Upper lobe of left lung (tissue), 6 donors: ENCODE data around the gene RPS6KA2. TPM values are rescaled to one million over a fixed set of nuclear protein-coding genes. Genes with fewer than 3 reads are reported as not detected.

Experiments
- ATAC-seq, 2 donors: fragments of 200-7000 bp; cut with Tn5 transposase; one replicate each; pipeline ENCODE4 v1.9.1; 2022; ENCODE audit warnings: mild to moderate bottlenecking in 2 of 2, moderate library complexity in 2 of 2; ENCODE audit not compliant: low FRiP score in 2 of 2
- DNase-seq, 2 donors: peaks; one replicate each; pipeline ENCODE4 v3.0.0-alpha.2; 2019 to 2020
- H3K27ac ChIP-seq, 4 donors: fragments of 200-600 bp; sonication (generic); one replicate each; pipeline ENCODE4 v1.5.1; 2016 to 2019
- H3K27me3 ChIP-seq, 4 donors: fragments of 200-600 bp; sonication (generic); one replicate each; pipeline ENCODE4 v1.5.1; 2017 to 2019
- H3K36me3 ChIP-seq, 4 donors: fragments of 200-600 bp; sonication (generic); one replicate each; pipeline ENCODE4 v1.5.1; 2016 to 2019
- H3K4me1 ChIP-seq, 4 donors: fragments of 200-600 bp; sonication (generic); one replicate each; pipeline ENCODE4 v1.5.1; 2018 to 2019
- H3K4me3 ChIP-seq, 4 donors: fragments of 200-600 bp; sonication (generic); one replicate each; pipeline ENCODE4 v1.5.1; 2017 to 2019; ENCODE audit warnings: mild to moderate bottlenecking in 2 of 4, moderate library complexity in 1 of 4
- H3K9me3 ChIP-seq, 4 donors: fragments of 200-600 bp; sonication (generic); one replicate each; pipeline ENCODE4 v1.5.1; 2018 to 2019
- CTCF ChIP-seq, 6 experiments: fragments of 450-650 bp in 4 of 6; fragments of 200-600 bp in 2 of 6; sonication (generic) in 2 of 6; IDR thresholded peaks; one replicate each; pipeline ENCODE4 v1.5.1; 2016 to 2019; ENCODE audit warnings: antibody characterized with exemption in 6 of 6
- EP300 ChIP-seq, 4 donors: sonication (generic); formaldehyde crosslinking; IDR thresholded peaks; one replicate each; pipeline ENCODE4 v1.5.1; 2017; ENCODE audit warnings: antibody characterized with exemption in 4 of 4, control low read depth in 2 of 4
- POLR2A ChIP-seq, 4 donors: fragments of 450-650 bp; IDR thresholded peaks; one replicate each; pipeline ENCODE4 v1.5.1; 2016 to 2017; ENCODE audit warnings: antibody characterized with exemption in 4 of 4, mild to moderate bottlenecking in 2 of 4
- POLR2AphosphoS5 ChIP-seq, 2 donors: sonication (generic); formaldehyde crosslinking; IDR thresholded peaks; one replicate each; pipeline ENCODE4 v1.5.1; 2017; ENCODE audit warnings: antibody characterized with exemption in 2 of 2
- WGBS, 2 donors: methylation state at CpG; one replicate each; pipeline ENCODE4 v1.1.5; 2017 to 2018; 5-methylcytosine and 5-hydroxymethylcytosine counted together
- total RNA-seq, 6 donors: library from RNA; depleted of rRNA in 4 of 6; stranded (reverse); fragments of >200 nt in 4 of 6; gene quantifications; one replicate each; pipeline versions ENCODE4 v1.1.0 to v1.2.1, GENCODE V29; 2016 to 2021
- donor health status: DM: no; HTN: no; CAD: no; lungs with moderate emphysema.
- donor health status: DM: no; HTN: yes; CAD: no; lungs with severe emphysema.

Gene RPS6KA2
- total RNA-seq, 6 donors from 2014 or later, result 101 to 233 (median 168) TPM

- 89 to 91% methylated on average over 4 of the region's 4 CpGs for WGBS, 2 donors
- Histone ChIP-seq H3K36me3 (peaks cover 0 to 18% (median 3%) of the 10 kb centered on the region in 4 donors), H3K9me3 (no peaks in the 10 kb centered on the region), H3K4me1 (peaks cover 30 to 59% (median 39%) of the 10 kb centered on the region in 4 donors), H3K4me3 (no peak overlapping the region), H3K27me3 (no peaks in the 10 kb centered on the region), H3K27ac (peak overlapping the region in 3 of 4 donors; percentile 11 to 88 (median 19))
- no peak for ATAC-seq
- DNase-seq, result peak in 1 of 2 donors; percentile 3
- no peak for TF ChIP-seq CTCF (IDR thresholded peaks at IDR 0.05)
- no peak for TF ChIP-seq POLR2A (IDR thresholded peaks at IDR 0.05)
- TF ChIP-seq EP300 (IDR thresholded peaks at IDR 0.05), result no peak
- no peak for TF ChIP-seq POLR2AphosphoS5 (IDR thresholded peaks at IDR 0.05)
Observed at GRCh38 chr6:166611631-166612030, 15.4 kb downstream of the RPS6KA2 start.

- DNase-seq (no peak), ATAC-seq (no peak)
- Histone ChIP-seq H3K27ac (no peak overlapping the region), H3K4me1 (peaks cover 16 to 46% (median 24%) of the 10 kb centered on the region in 4 donors), H3K27me3 (no peaks in the 10 kb centered on the region), H3K9me3 (no peaks in the 10 kb centered on the region), H3K4me3 (no peak overlapping the region), H3K36me3 (peaks cover 0 to 13% (median 2%) of the 10 kb centered on the region in 4 donors)
- TF ChIP-seq CTCF (IDR thresholded peaks at IDR 0.05), result no peak
- no peak for TF ChIP-seq POLR2AphosphoS5 (IDR thresholded peaks at IDR 0.05)
- no peak for TF ChIP-seq EP300 (IDR thresholded peaks at IDR 0.05)
- TF ChIP-seq POLR2A (IDR thresholded peaks at IDR 0.05), result no peak
- WGBS, 2 donors, result 92 to 96% methylated on average over 9 of the region's 9 CpGs
Observed at GRCh38 chr6:166610069-166610468, 17.0 kb downstream of the RPS6KA2 start.

GRCh38 chr6:166608774-166609173 lies 18.3 kb downstream of the RPS6KA2 start:
- Histone ChIP-seq H3K4me1 (peaks cover 4 to 35% (median 11%) of the 10 kb centered on the region in 4 donors), H3K9me3 (no peaks in the 10 kb centered on the region), H3K27me3 (no peaks in the 10 kb centered on the region), H3K36me3 (peaks cover 0 to 13% (median 2%) of the 10 kb centered on the region in 4 donors), H3K27ac (peak overlapping the region in 2 of 4 donors; percentile 35 to 45), H3K4me3 (no peak overlapping the region)
- ATAC-seq, result no peak
- 68 to 70% methylated on average over 4 of the region's 4 CpGs for WGBS, 2 donors
- no peak for TF ChIP-seq POLR2AphosphoS5 (IDR thresholded peaks at IDR 0.05)
- DNase-seq, result peak in 1 of 2 donors; percentile 11

GRCh38 chr6:166605752-166606151 lies 21.3 kb downstream of the RPS6KA2 start:
- Histone ChIP-seq H3K4me3 (no peak overlapping the region), H3K9me3 (no peaks in the 10 kb centered on the region), H3K4me1 (peaks cover 0 to 22% (median 6%) of the 10 kb centered on the region in 4 donors), H3K36me3 (peaks cover 0 to 8% (median 0%) of the 10 kb centered on the region in 4 donors), H3K27ac (no peak overlapping the region), H3K27me3 (no peaks in the 10 kb centered on the region)
- DNase-seq (peak in 1 of 2 donors; percentile 3), ATAC-seq (no peak)
- TF ChIP-seq POLR2AphosphoS5 (IDR thresholded peaks at IDR 0.05), result no peak
- no peak for TF ChIP-seq CTCF (IDR thresholded peaks at IDR 0.05)
- TF ChIP-seq EP300 (IDR thresholded peaks at IDR 0.05), result no peak
- no peak for TF ChIP-seq POLR2A (IDR thresholded peaks at IDR 0.05)
- 91 to 93% methylated on average over 4 to 6 of the region's 6 CpGs for WGBS, 2 donors

- no peak overlapping the region for H3K27ac ChIP-seq
- no peaks in the 10 kb centered on the region for H3K9me3 ChIP-seq
- peaks cover 0 to 8% (median 0%) of the 10 kb centered on the region in 4 donors for H3K36me3 ChIP-seq
- ATAC-seq, result no peak
- H3K4me1 ChIP-seq, result peaks cover 3 to 26% (median 13%) of the 10 kb centered on the region in 4 donors
- H3K27me3 ChIP-seq, result no peaks in the 10 kb centered on the region
- DNase-seq, result peak in 1 of 2 donors; percentile 8
- H3K4me3 ChIP-seq, result no peak overlapping the region
- TF ChIP-seq CTCF (IDR thresholded peaks at IDR 0.05), result no peak
- no peak for TF ChIP-seq POLR2A (IDR thresholded peaks at IDR 0.05)
- no peak for TF ChIP-seq EP300 (IDR thresholded peaks at IDR 0.05)
- no peak for TF ChIP-seq POLR2AphosphoS5 (IDR thresholded peaks at IDR 0.05)
- 87 to 92% methylated on average over 6 of the region's 6 CpGs for WGBS, 2 donors
Observed at GRCh38 chr6:166604911-166605310, 22.1 kb downstream of the RPS6KA2 start.
